Fibroblast of lung (primary cell): ENCODE measurements around the gene ALDH1L2.

Experiments
- CTCF ChIP-seq, 2 donors: IDR thresholded peaks in 1 of 2; conservative IDR thresholded peaks in 1 of 2; 1 replicate in 1 of 2; 2 replicates in 1 of 2; pipeline ENCODE4 v1.5.1; 2011 to 2012; ENCODE audit warnings: low read length in 2 of 2, control low read depth in 1 of 2, inconsistent platforms in 1 of 2, low read depth in 1 of 2, mild to moderate bottlenecking in 1 of 2
- EZH2 ChIP-seq: IDR thresholded peaks from 2 replicates; pipeline ENCODE4 v1.5.1; 2012; ENCODE audit warnings: low read length, control low read depth, mild to moderate bottlenecking; ENCODE audit errors: missing control alignments

- TF ChIP-seq CTCF (conservative IDR thresholded peaks at IDR 0.05 in 1 of 2, IDR thresholded peaks at IDR 0.05 in 1 of 2; ENCODE audit: low read depth in 1 of 2, low read length in 2 of 2) (no peak), EZH2 (no peak)
Measured at GRCh38 chr12:105116969-105117368, 32.7 kb upstream of the ALDH1L2 start.
